ENCODE measurements around the gene MDC1.
"Not testable (repeated sequence)": the region's sequence is repeated elsewhere in the genome, so short reads cannot be mapped to it uniquely, and the experiment has no call there.

MDC1 gene, protein sequence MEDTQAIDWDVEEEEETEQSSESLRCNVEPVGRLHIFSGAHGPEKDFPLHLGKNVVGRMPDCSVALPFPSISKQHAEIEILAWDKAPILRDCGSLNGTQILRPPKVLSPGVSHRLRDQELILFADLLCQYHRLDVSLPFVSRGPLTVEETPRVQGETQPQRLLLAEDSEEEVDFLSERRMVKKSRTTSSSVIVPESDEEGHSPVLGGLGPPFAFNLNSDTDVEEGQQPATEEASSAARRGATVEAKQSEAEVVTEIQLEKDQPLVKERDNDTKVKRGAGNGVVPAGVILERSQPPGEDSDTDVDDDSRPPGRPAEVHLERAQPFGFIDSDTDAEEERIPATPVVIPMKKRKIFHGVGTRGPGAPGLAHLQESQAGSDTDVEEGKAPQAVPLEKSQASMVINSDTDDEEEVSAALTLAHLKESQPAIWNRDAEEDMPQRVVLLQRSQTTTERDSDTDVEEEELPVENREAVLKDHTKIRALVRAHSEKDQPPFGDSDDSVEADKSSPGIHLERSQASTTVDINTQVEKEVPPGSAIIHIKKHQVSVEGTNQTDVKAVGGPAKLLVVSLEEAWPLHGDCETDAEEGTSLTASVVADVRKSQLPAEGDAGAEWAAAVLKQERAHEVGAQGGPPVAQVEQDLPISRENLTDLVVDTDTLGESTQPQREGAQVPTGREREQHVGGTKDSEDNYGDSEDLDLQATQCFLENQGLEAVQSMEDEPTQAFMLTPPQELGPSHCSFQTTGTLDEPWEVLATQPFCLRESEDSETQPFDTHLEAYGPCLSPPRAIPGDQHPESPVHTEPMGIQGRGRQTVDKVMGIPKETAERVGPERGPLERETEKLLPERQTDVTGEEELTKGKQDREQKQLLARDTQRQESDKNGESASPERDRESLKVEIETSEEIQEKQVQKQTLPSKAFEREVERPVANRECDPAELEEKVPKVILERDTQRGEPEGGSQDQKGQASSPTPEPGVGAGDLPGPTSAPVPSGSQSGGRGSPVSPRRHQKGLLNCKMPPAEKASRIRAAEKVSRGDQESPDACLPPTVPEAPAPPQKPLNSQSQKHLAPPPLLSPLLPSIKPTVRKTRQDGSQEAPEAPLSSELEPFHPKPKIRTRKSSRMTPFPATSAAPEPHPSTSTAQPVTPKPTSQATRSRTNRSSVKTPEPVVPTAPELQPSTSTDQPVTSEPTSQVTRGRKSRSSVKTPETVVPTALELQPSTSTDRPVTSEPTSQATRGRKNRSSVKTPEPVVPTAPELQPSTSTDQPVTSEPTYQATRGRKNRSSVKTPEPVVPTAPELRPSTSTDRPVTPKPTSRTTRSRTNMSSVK (N-terminal part only)

DNA sequence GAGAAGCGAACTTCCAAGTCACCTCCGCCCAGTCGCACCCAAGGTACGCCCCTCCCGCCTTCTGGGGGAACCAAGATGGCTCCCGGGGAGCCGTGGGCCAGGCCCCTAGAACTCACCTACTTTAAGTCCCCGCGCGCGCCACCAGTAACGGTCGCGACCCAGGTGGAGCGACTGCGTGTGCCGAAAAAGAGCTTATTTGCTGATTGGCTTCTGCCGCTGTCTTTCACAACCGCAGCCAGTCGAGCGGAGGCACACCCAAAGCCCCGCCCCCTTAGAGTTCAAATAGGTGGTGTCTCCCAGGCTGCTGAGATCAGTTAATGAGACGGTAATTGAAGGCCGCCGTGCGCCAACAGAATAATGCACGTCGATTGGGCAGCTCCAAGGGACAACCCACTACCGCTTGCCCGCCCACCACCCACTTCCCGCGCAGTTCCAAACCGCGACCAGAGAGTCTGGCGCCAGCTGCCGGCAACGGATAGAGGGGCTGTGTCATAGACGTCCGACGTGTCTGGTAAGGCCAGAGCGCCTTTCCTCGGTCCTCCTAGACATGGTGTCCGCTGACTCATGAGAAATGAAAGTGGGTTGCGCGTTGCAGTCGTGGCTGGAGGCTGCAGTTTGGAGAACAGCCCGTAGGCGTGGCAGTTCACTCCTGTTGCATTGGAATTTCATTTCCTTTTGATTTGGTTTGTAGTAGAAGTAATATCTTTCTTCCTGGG is at the start of gene MDC1:
MDC1 (minus strand) TSS at position 153 of the 716 bp plus-strand sequence. CDS start 2,106 bp downstream, outside the sequence.
- H3K36me3 ChIP-seq (replicated peaks): peaks cover 46% of the 10 kb centered on the region
- H3K4me3 ChIP-seq: peak within 1 kb of the TSS; percentile 64
- no peaks in the 10 kb centered on the region for H3K9me3 ChIP-seq
- H3K4me1 ChIP-seq: peaks cover 22% of the 10 kb centered on the region
- DNase-seq (ENCODE audit: low spot score in 2 of 2): peak; percentile 99 to 100
- no peaks in the 10 kb centered on the region for H3K27me3 ChIP-seq (ENCODE audit: low read depth)
- in situ Hi-C loops (cut with MboI; ENCODE audit: low sequenced_read_pairs): no loop called here

DNA sequence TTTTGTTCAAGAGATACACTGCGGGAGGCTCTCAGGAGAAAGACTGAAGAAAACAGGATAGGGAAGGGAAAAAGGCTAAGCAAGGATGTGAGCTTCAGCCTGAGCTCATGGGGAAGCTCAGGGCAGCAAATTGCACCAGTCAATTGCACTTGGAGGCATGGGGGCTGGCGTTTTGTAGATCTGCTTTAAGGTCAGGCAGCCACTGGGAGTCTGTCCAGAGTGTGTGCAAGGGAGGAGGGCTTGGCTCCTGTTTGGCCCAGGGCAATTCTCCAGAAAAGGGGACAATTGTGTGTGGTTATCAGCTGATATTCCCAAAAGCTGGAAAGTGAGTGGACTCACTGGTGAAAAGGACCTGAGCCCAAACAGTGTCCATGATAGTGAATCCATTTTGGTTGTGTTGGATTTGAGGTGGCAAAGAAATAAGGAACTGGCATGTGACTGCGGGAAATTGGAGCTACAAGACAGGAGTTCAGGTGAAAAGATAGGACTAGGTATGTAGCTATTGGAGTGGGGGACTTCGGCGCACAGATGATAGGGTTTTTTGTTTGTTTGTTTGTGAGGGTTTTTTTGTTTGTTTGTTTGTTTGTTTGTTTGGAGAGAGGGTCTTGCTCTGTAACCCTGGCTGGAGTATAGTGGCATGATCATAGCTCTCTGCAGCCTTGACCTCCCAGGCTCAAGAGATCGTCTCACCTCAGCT is 49.5 kb upstream of the MDC1 start:
- Histone ChIP-seq H3K4me1 (peaks cover 34% of the 10 kb centered on the region), H3K36me3 (replicated peaks) (no peaks in the 10 kb centered on the region), H3K9me3 (no peaks in the 10 kb centered on the region), H3K27me3 (ENCODE audit: low read depth) (no peaks in the 10 kb centered on the region), H3K4me3 (no peak overlapping the region)
- in situ Hi-C loops (cut with MboI; ENCODE audit: low sequenced_read_pairs): no loop called here
- DNase-seq (ENCODE audit: low spot score in 2 of 2): no peak

DNA sequence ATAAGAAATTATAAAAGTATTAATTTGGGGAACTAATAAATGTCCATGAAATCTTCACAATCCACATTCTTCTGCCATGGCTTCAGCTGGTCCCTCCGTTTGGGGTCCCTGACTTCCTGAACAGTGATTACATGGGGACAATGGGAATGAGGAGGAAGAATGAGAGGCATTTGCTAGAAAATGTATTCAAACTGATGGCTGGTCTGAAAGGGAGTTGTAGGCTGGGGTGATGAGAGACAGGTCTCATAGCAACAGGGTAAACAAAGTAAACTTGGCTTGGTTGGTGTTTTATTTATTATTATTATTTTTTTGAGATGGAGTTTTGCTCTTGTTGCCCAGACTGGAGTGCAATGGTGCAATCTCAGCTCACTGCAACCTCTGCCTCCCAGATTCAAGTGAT is 48.4 kb upstream of the MDC1 start:
- H3K9me3 ChIP-seq; H3K27me3 ChIP-seq (ENCODE audit: low read depth); DNase-seq (ENCODE audit: low spot score in 2 of 2); in situ Hi-C loops (cut with MboI; ENCODE audit: low sequenced_read_pairs); H3K4me3 ChIP-seq; H3K36me3 ChIP-seq (replicated peaks): not testable (repeated sequence)
- H3K4me1 ChIP-seq: peaks cover 34% of the 10 kb centered on the region

DNA sequence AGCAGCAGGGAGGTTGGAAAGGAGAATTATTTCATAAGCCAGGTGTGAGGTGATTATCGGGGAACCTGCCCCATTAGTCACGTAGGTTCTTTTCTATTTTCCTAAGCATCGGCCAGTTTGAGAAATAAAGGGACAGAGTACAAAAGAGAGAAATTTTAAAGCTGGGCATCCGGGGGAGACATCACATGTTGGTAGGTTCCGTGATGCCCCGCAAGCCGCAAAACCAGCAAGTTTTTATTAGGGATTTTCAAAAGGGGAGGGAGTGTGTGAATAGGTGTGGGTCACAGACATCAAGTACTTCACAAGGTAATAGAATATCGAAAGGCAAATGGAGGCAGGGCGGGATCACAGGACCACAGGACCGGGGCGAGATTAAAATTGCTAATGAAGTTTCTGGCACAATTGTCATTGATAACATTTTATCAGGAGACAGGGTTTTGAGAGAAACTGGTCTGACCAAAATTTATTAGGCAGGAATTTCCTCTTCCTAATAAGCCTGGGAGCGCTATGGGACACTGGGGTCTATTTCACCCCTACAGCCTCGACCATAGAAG is 47.5 kb upstream of the MDC1 start:
- H3K36me3 ChIP-seq (replicated peaks); H3K9me3 ChIP-seq; in situ Hi-C loops (cut with MboI; ENCODE audit: low sequenced_read_pairs); H3K27me3 ChIP-seq (ENCODE audit: low read depth); DNase-seq (ENCODE audit: low spot score in 2 of 2): not testable (repeated sequence)
- peaks cover 30% of the 10 kb centered on the region for H3K4me1 ChIP-seq
- peak overlapping the region; percentile 12 for H3K4me3 ChIP-seq

DNA sequence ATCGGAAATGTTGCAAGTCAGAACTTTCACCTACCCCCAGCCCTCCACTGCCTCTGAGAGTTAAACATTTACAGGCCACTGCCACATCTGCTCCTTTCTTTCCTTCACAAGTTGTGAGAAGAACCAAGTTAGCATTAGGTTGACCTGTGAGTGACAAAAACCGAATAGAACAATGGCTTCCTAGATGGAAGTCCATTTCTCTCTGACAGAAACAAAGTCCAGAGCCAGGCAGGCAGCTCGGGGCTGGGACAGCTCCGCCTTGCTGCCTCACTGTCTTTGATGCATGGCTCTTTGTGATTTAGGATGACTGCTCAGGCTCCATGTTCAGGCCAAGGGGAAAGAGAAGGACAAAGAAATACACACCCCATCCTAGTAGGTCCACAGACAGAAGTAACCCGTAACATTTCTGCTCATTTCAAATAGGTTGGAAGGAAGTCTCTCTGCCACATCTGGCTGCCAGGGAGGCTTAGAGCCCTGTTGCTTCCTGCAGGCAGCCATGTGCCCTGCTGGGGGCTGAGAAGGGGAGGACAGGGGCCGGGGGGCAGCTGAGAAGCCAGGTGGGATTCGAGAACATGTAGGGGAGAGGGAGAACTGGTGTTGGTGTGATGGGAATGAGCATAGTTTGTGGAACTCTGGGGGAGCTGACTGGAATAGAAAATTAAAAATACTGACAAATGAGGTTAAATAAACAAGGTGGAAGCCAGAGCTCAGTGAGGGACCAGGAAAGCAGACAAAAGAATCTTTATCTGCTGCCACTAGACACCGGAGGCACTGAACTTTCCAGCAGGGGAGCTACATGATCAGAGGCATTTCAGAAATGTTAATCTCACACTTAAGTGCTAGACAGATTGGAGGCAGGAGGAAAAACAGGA is 46.8 kb upstream of the MDC1 start:
- H3K27me3 ChIP-seq (ENCODE audit: low read depth): no peaks in the 10 kb centered on the region
- DNase-seq (ENCODE audit: low spot score in 2 of 2): peak; percentile 65 to 86
- no peaks in the 10 kb centered on the region for H3K9me3 ChIP-seq
- H3K36me3 ChIP-seq (replicated peaks): no peaks in the 10 kb centered on the region
- peaks cover 28% of the 10 kb centered on the region for H3K4me1 ChIP-seq
- in situ Hi-C loops (cut with MboI; ENCODE audit: low sequenced_read_pairs): no loop called here
- H3K4me3 ChIP-seq: peak overlapping the region; percentile 12

DNA sequence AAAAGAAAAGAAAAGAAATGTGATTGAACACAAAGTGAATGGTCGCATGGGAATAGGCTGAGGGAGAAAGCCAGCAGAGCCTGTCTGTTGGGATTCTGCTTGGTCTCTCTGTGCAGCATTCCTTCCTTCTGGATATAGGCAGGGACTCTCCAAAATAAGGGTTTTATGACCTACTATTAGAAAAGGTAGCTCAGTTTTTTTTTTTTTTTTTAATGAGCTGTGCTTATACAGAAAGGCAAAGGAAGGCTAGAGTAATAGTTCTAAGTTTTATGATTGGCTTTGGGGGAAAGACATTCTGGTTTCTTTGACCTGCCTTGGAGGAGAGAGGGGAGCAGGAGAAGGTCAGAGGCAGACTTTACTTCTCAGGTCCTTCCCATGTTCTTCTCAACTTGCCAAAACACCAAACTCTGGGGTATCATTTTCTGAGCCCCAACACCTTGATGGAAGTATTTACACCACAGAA is 46.1 kb upstream of the MDC1 start:
- in situ Hi-C loops (cut with MboI; ENCODE audit: low sequenced_read_pairs): no loop called here
- Histone ChIP-seq H3K36me3 (replicated peaks) (no peaks in the 10 kb centered on the region), H3K9me3 (no peaks in the 10 kb centered on the region), H3K27me3 (ENCODE audit: low read depth) (no peaks in the 10 kb centered on the region), H3K4me3 (no peak overlapping the region), H3K4me1 (peaks cover 32% of the 10 kb centered on the region)
- no peak for DNase-seq (ENCODE audit: low spot score in 2 of 2)

DNA sequence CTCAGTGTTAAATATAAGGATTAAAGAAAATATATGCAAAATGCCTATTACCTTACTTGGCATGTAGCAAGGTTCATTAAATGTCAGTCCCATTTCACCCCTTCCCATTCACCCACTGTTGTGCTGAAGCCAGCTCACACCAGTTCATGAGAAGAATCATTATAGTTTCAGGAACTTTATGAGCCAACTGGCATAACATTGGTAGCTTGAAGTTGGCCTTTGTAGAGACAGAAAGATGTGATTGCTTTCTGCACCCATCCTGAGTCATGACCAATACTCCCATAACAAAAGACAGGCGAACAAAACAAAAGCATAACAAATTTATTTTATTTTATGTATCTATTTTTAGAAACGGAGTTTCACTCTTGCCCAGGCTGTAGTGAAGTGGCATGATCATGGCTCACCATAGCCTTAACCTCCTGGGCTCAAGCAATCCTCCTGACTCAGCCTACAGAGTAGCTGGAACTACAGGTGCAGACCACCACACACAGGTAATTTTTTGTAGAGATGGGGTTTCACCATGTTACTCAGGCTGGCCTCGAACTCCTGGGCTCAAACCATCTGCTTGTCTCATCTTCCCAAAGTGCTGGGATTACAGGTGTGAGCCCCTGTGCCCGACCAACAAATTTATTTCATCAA is 44.8 kb upstream of the MDC1 start:
- Histone ChIP-seq H3K4me3 (no peak overlapping the region), H3K27me3 (ENCODE audit: low read depth) (no peaks in the 10 kb centered on the region), H3K4me1 (peaks cover 32% of the 10 kb centered on the region), H3K36me3 (replicated peaks) (no peaks in the 10 kb centered on the region), H3K9me3 (no peaks in the 10 kb centered on the region)
- DNase-seq (ENCODE audit: low spot score in 2 of 2): no peak
- in situ Hi-C loops (cut with MboI; ENCODE audit: low sequenced_read_pairs): no loop called here

DNA sequence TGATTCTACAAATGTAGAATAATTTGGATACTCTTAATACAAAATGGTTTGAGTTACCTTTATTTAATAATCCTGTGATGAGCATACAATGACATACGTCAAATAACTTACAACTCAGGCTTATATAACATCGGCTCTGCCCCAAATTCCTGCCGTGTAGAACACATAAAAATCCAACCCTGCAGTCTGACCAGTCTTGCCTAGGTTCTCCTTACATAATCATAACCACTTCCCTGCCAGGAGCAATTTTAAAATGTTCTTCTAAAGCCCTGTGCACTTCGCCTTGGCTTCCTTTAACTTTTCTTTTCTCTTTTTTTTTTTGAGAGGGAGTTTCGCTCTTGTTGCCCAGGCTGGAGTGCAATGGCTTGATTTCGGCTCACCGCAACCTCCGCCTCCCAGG is 43.5 kb upstream of the MDC1 start:
- no peak for DNase-seq (ENCODE audit: low spot score in 2 of 2)
- Histone ChIP-seq H3K4me1 (peaks cover 30% of the 10 kb centered on the region), H3K4me3 (no peak overlapping the region), H3K27me3 (ENCODE audit: low read depth) (no peaks in the 10 kb centered on the region), H3K9me3 (no peaks in the 10 kb centered on the region), H3K36me3 (replicated peaks) (no peaks in the 10 kb centered on the region)
- in situ Hi-C loops (cut with MboI; ENCODE audit: low sequenced_read_pairs): no loop called here

DNA sequence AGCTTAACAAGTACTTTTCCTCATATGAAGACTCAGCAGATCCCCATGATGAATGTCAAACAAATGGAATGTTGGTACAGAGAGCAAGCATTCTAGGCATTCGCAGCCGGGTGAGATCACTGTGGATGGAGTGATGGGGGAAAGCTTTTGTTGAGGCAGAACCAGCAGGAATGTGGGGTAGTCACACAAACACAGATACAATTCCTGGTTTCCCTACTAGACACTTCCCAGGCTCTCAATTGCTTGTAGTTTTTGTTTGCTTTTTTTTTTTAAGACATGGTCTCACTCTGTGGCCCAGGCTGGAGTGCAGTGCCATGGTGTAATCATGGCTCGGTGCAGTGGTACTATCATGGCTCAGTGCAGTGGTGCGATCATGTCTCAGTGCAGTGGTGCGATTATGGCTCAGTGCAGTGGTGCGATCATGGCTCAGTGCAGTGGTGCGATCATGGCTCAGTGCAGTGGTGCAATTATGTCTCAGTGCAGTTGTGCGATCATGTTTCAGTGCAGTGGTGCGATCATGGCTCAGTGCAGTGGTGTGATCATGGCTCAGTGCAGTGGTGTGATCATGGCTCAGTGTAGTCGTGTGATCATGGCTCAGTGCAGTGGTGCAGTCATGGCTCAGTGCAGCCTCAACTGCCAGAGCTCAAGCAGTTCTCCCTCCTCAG is 42.6 kb upstream of the MDC1 start:
- Histone ChIP-seq H3K4me1 (peaks cover 22% of the 10 kb centered on the region), H3K4me3 (no peak overlapping the region), H3K27me3 (ENCODE audit: low read depth) (no peaks in the 10 kb centered on the region), H3K36me3 (replicated peaks) (no peaks in the 10 kb centered on the region), H3K9me3 (no peaks in the 10 kb centered on the region)
- in situ Hi-C loops (cut with MboI; ENCODE audit: low sequenced_read_pairs): no loop called here
- DNase-seq (ENCODE audit: low spot score in 2 of 2): no peak

DNA sequence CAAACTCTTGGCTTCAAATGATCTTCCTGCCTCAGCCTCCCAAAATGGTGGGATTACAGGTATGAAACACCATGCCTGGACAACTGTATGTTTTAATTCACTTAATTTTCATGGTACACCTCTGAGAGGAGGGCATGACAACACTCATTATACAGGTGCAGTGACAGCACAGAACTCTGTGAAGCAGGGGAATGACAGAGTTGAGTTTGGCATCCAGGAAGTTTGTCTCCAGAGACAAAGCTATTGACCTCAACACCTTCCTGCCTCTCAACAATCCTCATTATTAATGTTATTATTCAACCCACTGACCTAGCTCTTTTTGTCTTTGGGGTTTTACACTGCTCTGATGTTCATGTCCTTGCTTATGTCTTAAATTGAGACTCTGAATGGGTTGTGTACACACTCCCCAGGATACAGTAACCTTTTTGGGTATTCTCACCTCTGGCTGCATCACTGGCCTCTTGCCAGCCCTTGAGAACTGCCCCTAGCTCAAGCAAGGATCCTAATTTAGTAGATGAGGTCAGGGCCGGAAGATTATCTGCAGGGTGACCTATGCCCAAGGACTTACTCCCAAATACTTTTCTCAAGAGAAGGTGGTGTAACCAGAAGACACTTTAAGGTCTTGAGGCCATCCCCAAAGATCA is 40.3 kb upstream of the MDC1 start:
- no peaks in the 10 kb centered on the region for H3K27me3 ChIP-seq (ENCODE audit: low read depth)
- in situ Hi-C loops (cut with MboI; ENCODE audit: low sequenced_read_pairs): no loop called here
- peaks cover 9% of the 10 kb centered on the region for H3K4me1 ChIP-seq
- no peak overlapping the region for H3K4me3 ChIP-seq
- H3K36me3 ChIP-seq (replicated peaks): no peaks in the 10 kb centered on the region
- H3K9me3 ChIP-seq: no peaks in the 10 kb centered on the region
- no peak for DNase-seq (ENCODE audit: low spot score in 2 of 2)

Data from HAP-1 (cell line).